HepG2 (cell line): ENCODE measurements around the gene DZANK1. TPM values are rescaled to one million over a fixed set of nuclear protein-coding genes. Genes with fewer than 3 reads are reported as not detected.

Experiments
- ARHGAP35 ChIP-seq: sonication (generic); formaldehyde crosslinking; IDR thresholded peaks from 2 replicates; pipeline ENCODE4 v1.9.0; 2022; ENCODE audit warnings: mild to moderate bottlenecking, inconsistent platforms, moderate library complexity, missing genetic modification reagents, borderline replicate concordance
- FOXP1 ChIP-seq, 2 experiments: fragments of 450-650 bp in 1 of 2; IDR thresholded peaks; 2 replicates each; pipeline ENCODE4 v1.6.1; 2017 to 2018; ENCODE audit warnings: antibody characterized with exemption in 1 of 2
- LCORL ChIP-seq, 2 experiments: fragments of 450-650 bp in 1 of 2; sonication (generic) in 1 of 2; formaldehyde crosslinking in 1 of 2; IDR thresholded peaks; 2 replicates each; pipeline versions ENCODE4 v1.5.0 to v1.6.1; 2017 to 2020; ENCODE audit warnings: antibody characterized with exemption in 1 of 2, missing genetic modification reagents in 1 of 2
- NR2C2 ChIP-seq: sonication (generic); formaldehyde crosslinking; IDR thresholded peaks from 2 replicates; pipeline ENCODE4 v1.4.0; 2020; ENCODE audit warnings: missing genetic modification reagents, mild to moderate bottlenecking, moderate library complexity, borderline replicate concordance
- PCBP2 ChIP-seq: fragments of 200-400 bp; formaldehyde crosslinking; optimal IDR thresholded peaks from 2 replicates; pipeline ENCODE3; 2018; ENCODE audit warnings: low read length, low read depth; ENCODE audit not compliant: poor library complexity, severe bottlenecking
- SMC3 ChIP-seq: IDR thresholded peaks from 2 replicates; pipeline ENCODE4 v1.6.1; 2011; ENCODE audit warnings: low read length, improper control_type of control experiment
- SP140L ChIP-seq: sonication (generic); formaldehyde crosslinking; IDR thresholded peaks from 2 replicates; pipeline ENCODE4 v1.4.0; 2020; ENCODE audit warnings: missing genetic modification reagents, borderline replicate concordance
- TBX3 ChIP-seq: fragments of 450-650 bp; IDR thresholded peaks from 2 replicates; pipeline ENCODE4 v1.6.1; 2017; ENCODE audit warnings: antibody characterized with exemption, mild to moderate bottlenecking, inconsistent platforms, borderline replicate concordance
- THYN1 ChIP-seq: sonication (generic); formaldehyde crosslinking; IDR thresholded peaks from 2 replicates; pipeline ENCODE4 v1.8.1; 2023; ENCODE audit warnings: low read depth, mild to moderate bottlenecking, moderate library complexity, missing genetic modification reagents, borderline replicate concordance
- ZNF792 ChIP-seq: IDR thresholded peaks from 2 replicates; pipeline ENCODE4 v1.6.1; 2016
- polyA plus RNA-seq, 8 experiments: library from polyadenylated mRNA; depleted of rRNA in 3 of 8; stranded (reverse) in 7 of 8; unstranded in 1 of 8; fragments of >200 nt; fragmentation: Illumina TruSeq in 4 of 8; extraction: Trizol in 4 of 8; gene quantifications; 2 replicates each; pipeline versions ENCODE4 v1.2.1 to v1.2.3, GENCODE V29; 2011 to 2016; ENCODE audit warnings: low read depth in 4 of 8, missing spikeins in 1 of 8, mixed read lengths in 1 of 8; ENCODE audit not compliant: insufficient read depth in 1 of 8
- total RNA-seq, 5 experiments: library from RNA; depleted of rRNA; stranded (reverse); fragments of >200 nt; fragmentation: Illumina TruSeq; extraction: Trizol; gene quantifications; 2 replicates each; pipeline ENCODE4 v1.2.3, GENCODE V29; 2016; ENCODE audit warnings: low read depth in 1 of 5
- TF ChIP-seq, protein P1 (sequence below): sonication (generic); formaldehyde crosslinking; IDR thresholded peaks from 2 replicates; pipeline ENCODE4 v1.9.0; 2021; ENCODE audit warnings: mild to moderate bottlenecking, missing genetic modification reagents
- TF ChIP-seq, protein P2 (sequence below): sonication (generic); formaldehyde crosslinking; IDR thresholded peaks from 2 replicates; pipeline ENCODE4 v1.5.1; 2020; ENCODE audit warnings: mild to moderate bottlenecking, missing genetic modification reagents, moderate library complexity
- TF ChIP-seq, protein P3 (sequence below): sonication (generic); formaldehyde crosslinking; IDR thresholded peaks from 2 replicates; pipeline ENCODE4 v1.5.0; 2020; ENCODE audit warnings: missing genetic modification reagents
- TF ChIP-seq, protein P4 (sequence below): sonication (generic); formaldehyde crosslinking; IDR thresholded peaks from 2 replicates; pipeline ENCODE4 v1.5.1; 2020; ENCODE audit warnings: mild to moderate bottlenecking, missing genetic modification reagents, moderate library complexity

DZANK1 gene
- total and polyA plus RNA-seq, 2 of the 13 experiments (the other 11 are each of a cell fraction or from before 2014, with no cell fraction given): 1.6 to 3.2 TPM

DNA sequence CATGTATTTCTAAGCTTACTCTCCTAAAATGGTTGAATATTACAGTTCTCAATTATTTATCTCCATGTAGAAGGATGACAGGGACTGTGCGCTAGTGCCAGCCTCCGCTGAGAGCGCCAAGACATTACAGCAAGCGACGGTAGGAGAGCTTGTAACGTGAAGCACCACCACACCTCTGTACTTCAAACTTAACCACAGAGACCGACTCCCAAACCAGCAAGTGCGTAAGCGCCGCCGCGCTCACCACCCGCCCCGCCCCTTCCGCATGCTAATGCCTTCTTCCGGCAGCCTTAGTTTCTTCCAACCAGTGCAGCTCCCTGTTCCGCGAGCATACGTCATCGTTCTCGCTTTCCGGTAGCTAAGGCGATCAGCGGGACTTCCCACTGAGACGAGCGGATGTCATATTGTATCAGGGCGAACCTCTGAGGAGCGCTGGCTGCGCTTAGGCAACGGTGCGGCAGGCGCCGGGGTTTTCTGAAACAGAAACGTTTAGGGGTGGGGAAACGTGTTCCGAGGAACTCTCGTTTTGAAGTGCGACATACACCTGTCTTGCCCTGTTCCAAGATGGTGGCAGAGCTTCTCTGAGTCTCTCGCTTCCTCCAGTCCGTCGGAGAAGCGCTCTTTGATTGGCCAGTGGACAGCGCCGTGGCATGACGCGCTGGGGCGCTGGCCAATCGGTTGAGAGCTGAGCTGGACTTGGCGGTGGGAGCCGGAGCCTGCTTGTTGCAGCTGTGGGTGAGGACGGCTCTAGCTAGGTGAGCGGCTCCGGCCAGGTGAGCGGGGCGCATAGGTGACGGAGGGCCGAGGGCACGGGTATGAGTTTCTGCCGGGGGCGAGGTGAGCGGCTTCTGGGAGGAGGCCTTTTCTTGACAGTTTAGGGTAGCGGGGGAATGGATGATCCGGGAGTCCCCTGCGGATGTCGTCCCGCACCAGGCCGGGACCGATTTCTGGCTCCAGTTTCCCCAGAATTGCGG lies 40.7 kb upstream of the DZANK1 start, which contains the start of gene SEC23B (continued):
- TF ChIP-seq, protein P1, sequence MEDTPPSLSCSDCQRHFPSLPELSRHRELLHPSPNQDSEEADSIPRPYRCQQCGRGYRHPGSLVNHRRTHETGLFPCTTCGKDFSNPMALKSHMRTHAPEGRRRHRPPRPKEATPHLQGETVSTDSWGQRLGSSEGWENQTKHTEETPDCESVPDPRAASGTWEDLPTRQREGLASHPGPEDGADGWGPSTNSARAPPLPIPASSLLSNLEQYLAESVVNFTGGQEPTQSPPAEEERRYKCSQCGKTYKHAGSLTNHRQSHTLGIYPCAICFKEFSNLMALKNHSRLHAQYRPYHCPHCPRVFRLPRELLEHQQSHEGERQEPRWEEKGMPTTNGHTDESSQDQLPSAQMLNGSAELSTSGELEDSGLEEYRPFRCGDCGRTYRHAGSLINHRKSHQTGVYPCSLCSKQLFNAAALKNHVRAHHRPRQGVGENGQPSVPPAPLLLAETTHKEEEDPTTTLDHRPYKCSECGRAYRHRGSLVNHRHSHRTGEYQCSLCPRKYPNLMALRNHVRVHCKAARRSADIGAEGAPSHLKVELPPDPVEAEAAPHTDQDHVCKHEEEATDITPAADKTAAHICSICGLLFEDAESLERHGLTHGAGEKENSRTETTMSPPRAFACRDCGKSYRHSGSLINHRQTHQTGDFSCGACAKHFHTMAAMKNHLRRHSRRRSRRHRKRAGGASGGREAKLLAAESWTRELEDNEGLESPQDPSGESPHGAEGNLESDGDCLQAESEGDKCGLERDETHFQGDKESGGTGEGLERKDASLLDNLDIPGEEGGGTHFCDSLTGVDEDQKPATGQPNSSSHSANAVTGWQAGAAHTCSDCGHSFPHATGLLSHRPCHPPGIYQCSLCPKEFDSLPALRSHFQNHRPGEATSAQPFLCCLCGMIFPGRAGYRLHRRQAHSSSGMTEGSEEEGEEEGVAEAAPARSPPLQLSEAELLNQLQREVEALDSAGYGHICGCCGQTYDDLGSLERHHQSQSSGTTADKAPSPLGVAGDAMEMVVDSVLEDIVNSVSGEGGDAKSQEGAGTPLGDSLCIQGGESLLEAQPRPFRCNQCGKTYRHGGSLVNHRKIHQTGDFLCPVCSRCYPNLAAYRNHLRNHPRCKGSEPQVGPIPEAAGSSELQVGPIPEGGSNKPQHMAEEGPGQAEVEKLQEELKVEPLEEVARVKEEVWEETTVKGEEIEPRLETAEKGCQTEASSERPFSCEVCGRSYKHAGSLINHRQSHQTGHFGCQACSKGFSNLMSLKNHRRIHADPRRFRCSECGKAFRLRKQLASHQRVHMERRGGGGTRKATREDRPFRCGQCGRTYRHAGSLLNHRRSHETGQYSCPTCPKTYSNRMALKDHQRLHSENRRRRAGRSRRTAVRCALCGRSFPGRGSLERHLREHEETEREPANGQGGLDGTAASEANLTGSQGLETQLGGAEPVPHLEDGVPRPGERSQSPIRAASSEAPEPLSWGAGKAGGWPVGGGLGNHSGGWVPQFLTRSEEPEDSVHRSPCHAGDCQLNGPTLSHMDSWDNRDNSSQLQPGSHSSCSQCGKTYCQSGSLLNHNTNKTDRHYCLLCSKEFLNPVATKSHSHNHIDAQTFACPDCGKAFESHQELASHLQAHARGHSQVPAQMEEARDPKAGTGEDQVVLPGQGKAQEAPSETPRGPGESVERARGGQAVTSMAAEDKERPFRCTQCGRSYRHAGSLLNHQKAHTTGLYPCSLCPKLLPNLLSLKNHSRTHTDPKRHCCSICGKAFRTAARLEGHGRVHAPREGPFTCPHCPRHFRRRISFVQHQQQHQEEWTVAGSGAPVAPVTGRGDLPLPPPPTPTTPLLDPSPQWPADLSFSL (CRISPR knock-in tag): no peak
- TF ChIP-seq PCBP2 (no peak), SMC3 (no peak), NR2C2 (CRISPR knock-in tag) (peak; percentile 81; the same call in 1 of the 2 replicates), THYN1 (CRISPR knock-in tag) (0 out of 2 replicates have a peak, but pooled peaks have one; percentile 75), ZNF792 (CRISPR knock-in tag) (peak; percentile 84), SP140L (CRISPR knock-in tag) (peak; percentile 84), FOXP1 (IDR thresholded peaks at IDR 0.05) (no peak), FOXP1 (CRISPR knock-in tag; IDR thresholded peaks at IDR 0.05) (no peak), ARHGAP35 (peak; percentile 47), TBX3 (peak; percentile 66; the same call in 1 of the 2 replicates), LCORL (IDR thresholded peaks at IDR 0.05) (no peak), LCORL (CRISPR knock-in tag; IDR thresholded peaks at IDR 0.05) (peak; percentile 58)
- TF ChIP-seq, protein P2, sequence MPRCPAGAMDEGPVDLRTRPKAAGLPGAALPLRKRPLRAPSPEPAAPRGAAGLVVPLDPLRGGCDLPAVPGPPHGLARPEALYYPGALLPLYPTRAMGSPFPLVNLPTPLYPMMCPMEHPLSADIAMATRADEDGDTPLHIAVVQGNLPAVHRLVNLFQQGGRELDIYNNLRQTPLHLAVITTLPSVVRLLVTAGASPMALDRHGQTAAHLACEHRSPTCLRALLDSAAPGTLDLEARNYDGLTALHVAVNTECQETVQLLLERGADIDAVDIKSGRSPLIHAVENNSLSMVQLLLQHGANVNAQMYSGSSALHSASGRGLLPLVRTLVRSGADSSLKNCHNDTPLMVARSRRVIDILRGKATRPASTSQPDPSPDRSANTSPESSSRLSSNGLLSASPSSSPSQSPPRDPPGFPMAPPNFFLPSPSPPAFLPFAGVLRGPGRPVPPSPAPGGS (CRISPR knock-in tag): peak; percentile 76; the same call in 1 of the 2 replicates
- TF ChIP-seq, protein P3, sequence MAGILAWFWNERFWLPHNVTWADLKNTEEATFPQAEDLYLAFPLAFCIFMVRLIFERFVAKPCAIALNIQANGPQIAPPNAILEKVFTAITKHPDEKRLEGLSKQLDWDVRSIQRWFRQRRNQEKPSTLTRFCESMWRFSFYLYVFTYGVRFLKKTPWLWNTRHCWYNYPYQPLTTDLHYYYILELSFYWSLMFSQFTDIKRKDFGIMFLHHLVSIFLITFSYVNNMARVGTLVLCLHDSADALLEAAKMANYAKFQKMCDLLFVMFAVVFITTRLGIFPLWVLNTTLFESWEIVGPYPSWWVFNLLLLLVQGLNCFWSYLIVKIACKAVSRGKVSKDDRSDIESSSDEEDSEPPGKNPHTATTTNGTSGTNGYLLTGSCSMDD (CRISPR knock-in tag): no peak; the same call in 1 of the 2 replicates
- TF ChIP-seq, protein P4, sequence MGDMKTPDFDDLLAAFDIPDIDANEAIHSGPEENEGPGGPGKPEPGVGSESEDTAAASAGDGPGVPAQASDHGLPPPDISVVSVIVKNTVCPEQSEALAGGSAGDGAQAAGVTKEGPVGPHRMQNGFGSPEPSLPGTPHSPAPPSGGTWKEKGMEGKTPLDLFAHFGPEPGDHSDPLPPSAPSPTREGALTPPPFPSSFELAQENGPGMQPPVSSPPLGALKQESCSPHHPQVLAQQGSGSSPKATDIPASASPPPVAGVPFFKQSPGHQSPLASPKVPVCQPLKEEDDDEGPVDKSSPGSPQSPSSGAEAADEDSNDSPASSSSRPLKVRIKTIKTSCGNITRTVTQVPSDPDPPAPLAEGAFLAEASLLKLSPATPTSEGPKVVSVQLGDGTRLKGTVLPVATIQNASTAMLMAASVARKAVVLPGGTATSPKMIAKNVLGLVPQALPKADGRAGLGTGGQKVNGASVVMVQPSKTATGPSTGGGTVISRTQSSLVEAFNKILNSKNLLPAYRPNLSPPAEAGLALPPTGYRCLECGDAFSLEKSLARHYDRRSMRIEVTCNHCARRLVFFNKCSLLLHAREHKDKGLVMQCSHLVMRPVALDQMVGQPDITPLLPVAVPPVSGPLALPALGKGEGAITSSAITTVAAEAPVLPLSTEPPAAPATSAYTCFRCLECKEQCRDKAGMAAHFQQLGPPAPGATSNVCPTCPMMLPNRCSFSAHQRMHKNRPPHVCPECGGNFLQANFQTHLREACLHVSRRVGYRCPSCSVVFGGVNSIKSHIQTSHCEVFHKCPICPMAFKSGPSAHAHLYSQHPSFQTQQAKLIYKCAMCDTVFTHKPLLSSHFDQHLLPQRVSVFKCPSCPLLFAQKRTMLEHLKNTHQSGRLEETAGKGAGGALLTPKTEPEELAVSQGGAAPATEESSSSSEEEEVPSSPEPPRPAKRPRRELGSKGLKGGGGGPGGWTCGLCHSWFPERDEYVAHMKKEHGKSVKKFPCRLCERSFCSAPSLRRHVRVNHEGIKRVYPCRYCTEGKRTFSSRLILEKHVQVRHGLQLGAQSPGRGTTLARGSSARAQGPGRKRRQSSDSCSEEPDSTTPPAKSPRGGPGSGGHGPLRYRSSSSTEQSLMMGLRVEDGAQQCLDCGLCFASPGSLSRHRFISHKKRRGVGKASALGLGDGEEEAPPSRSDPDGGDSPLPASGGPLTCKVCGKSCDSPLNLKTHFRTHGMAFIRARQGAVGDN: peak; percentile 98
